ENCODE data around the gene MTMR12. TPM values are rescaled to one million over a fixed set of nuclear protein-coding genes. Genes with fewer than 3 reads are reported as not detected.

MTMR12 gene
- total RNA-seq, 2 experiments from 2014 or later, result 30.6 to 32.2 TPM

GRCh38 chr5:32273821-32274220 lies 38.9 kb downstream of the MTMR12 start:
- DNase-seq (no peak), ATAC-seq (ENCODE audit: low read depth) (no peak)
- Mint-ChIP-seq H3K4me1 (peaks cover 17% of the 10 kb centered on the region), H3K4me3 (no peak overlapping the region), H3K9me3 (no peaks in the 10 kb centered on the region), H3K27ac (no peak overlapping the region), H3K36me3 (peaks cover 33% of the 10 kb centered on the region), H3K27me3 (no peaks in the 10 kb centered on the region)
- POLR2A ChIA-PET, result interaction anchor here (0.7 kb wide), 1 partner anchor 10 kb away, joined by 3 read pairs; no protein-coding TSS in a partner anchor

- H3K9me3 Mint-ChIP-seq, result no peaks in the 10 kb centered on the region
- H3K27me3 Mint-ChIP-seq, result no peaks in the 10 kb centered on the region
- H3K36me3 Mint-ChIP-seq, result peaks cover 36% of the 10 kb centered on the region
- no peak for DNase-seq
- POLR2A ChIA-PET, result interaction anchor here (0.6 kb wide), 1 partner anchor 69 kb away, joined by 4 read pairs; no protein-coding TSS in a partner anchor
- H3K27ac Mint-ChIP-seq, result no peak overlapping the region
- no peak for ATAC-seq (ENCODE audit: low read depth)
- H3K4me1 Mint-ChIP-seq, result peaks cover 11% of the 10 kb centered on the region
- no peak overlapping the region for H3K4me3 Mint-ChIP-seq
These were observed 40.0 kb downstream of the MTMR12 start for GRCh38 chr5:32272746-32273145.

- H3K9me3 Mint-ChIP-seq, result no peaks in the 10 kb centered on the region
- POLR2A ChIA-PET, result no interaction called here
- no peak overlapping the region for H3K27ac Mint-ChIP-seq
- ATAC-seq (ENCODE audit: low read depth), result no peak
- H3K4me3 Mint-ChIP-seq, result no peak overlapping the region
- H3K4me1 Mint-ChIP-seq, result peaks cover 3% of the 10 kb centered on the region
- H3K36me3 Mint-ChIP-seq, result peaks cover 41% of the 10 kb centered on the region
- H3K27me3 Mint-ChIP-seq, result no peaks in the 10 kb centered on the region
- DNase-seq, result no peak
These were observed 41.8 kb downstream of the MTMR12 start for GRCh38 chr5:32270946-32271345.

- H3K27me3 Mint-ChIP-seq, result no peaks in the 10 kb centered on the region
- H3K4me3 Mint-ChIP-seq, result no peak overlapping the region
- peaks cover 3% of the 10 kb centered on the region for H3K4me1 Mint-ChIP-seq
- no peak for DNase-seq
- POLR2A ChIA-PET, result no interaction called here
- ATAC-seq (ENCODE audit: low read depth), result no peak
- no peak overlapping the region for H3K27ac Mint-ChIP-seq
- peaks cover 40% of the 10 kb centered on the region for H3K36me3 Mint-ChIP-seq
- no peaks in the 10 kb centered on the region for H3K9me3 Mint-ChIP-seq
These were observed 42.6 kb downstream of the MTMR12 start for GRCh38 chr5:32270178-32270577.

GRCh38 chr5:32265902-32266301 lies 46.8 kb downstream of the MTMR12 start:
- POLR2A ChIA-PET, result no interaction called here
- Mint-ChIP-seq H3K36me3 (peaks cover 50% of the 10 kb centered on the region), H3K4me3 (no peak overlapping the region), H3K9me3 (no peaks in the 10 kb centered on the region), H3K4me1 (peaks cover 6% of the 10 kb centered on the region), H3K27ac (no peak overlapping the region), H3K27me3 (no peaks in the 10 kb centered on the region)
- DNase-seq (no peak), ATAC-seq (ENCODE audit: low read depth) (no peak)

GRCh38 chr5:32264957-32265572 lies 47.7 kb downstream of the MTMR12 start:
- Mint-ChIP-seq H3K36me3 (peaks cover 46% of the 10 kb centered on the region), H3K4me1 (peaks cover 6% of the 10 kb centered on the region), H3K27ac (no peak overlapping the region), H3K9me3 (no peaks in the 10 kb centered on the region), H3K27me3 (no peaks in the 10 kb centered on the region), H3K4me3 (no peak overlapping the region)
- POLR2A ChIA-PET, result no interaction called here
- DNase-seq, result no peak
- ATAC-seq (ENCODE audit: low read depth), result no peak

GRCh38 chr5:32263684-32264083 lies 49.1 kb downstream of the MTMR12 start:
- POLR2A ChIA-PET, result no interaction called here
- DNase-seq (no peak), ATAC-seq (ENCODE audit: low read depth) (no peak)
- no peak overlapping the region for H3K27ac Mint-ChIP-seq
- H3K9me3 Mint-ChIP-seq, result no peaks in the 10 kb centered on the region
- no peaks in the 10 kb centered on the region for H3K27me3 Mint-ChIP-seq
- peaks cover 53% of the 10 kb centered on the region for H3K36me3 Mint-ChIP-seq
- peaks cover 6% of the 10 kb centered on the region for H3K4me1 Mint-ChIP-seq
- no peak overlapping the region for H3K4me3 Mint-ChIP-seq

GRCh38 chr5:32261198-32261597 lies 51.5 kb downstream of the MTMR12 start:
- peak overlapping the region; percentile 79 for H3K27ac Mint-ChIP-seq
- ATAC-seq (ENCODE audit: low read depth) (peak; percentile 65), DNase-seq (no peak)
- H3K9me3 Mint-ChIP-seq, result no peaks in the 10 kb centered on the region
- peaks cover 51% of the 10 kb centered on the region for H3K36me3 Mint-ChIP-seq
- no peak overlapping the region for H3K4me3 Mint-ChIP-seq
- peaks cover 6% of the 10 kb centered on the region for H3K4me1 Mint-ChIP-seq
- POLR2A ChIA-PET, result no interaction called here
- no peaks in the 10 kb centered on the region for H3K27me3 Mint-ChIP-seq

GRCh38 chr5:32259033-32259432 lies 53.7 kb downstream of the MTMR12 start:
- H3K27ac Mint-ChIP-seq, result no peak overlapping the region

GRCh38 chr5:32258424-32258823 lies 54.3 kb downstream of the MTMR12 start:
- POLR2A ChIA-PET, result no interaction called here
- peaks cover 47% of the 10 kb centered on the region for H3K36me3 Mint-ChIP-seq
- no peak overlapping the region for H3K27ac Mint-ChIP-seq
- peaks cover 6% of the 10 kb centered on the region for H3K4me1 Mint-ChIP-seq
- no peak overlapping the region for H3K4me3 Mint-ChIP-seq
- H3K9me3 Mint-ChIP-seq, result no peaks in the 10 kb centered on the region
- H3K27me3 Mint-ChIP-seq, result no peaks in the 10 kb centered on the region
- ATAC-seq (ENCODE audit: low read depth), result no peak
- DNase-seq, result no peak

More at GRCh38 chr5:32259033-32259432, 53.7 kb downstream of the MTMR12 start:
- DNase-seq (no peak), ATAC-seq (ENCODE audit: low read depth) (no peak)
- no peaks in the 10 kb centered on the region for H3K9me3 Mint-ChIP-seq
- H3K4me1 Mint-ChIP-seq, result peaks cover 6% of the 10 kb centered on the region
- POLR2A ChIA-PET, result no interaction called here
- peaks cover 49% of the 10 kb centered on the region for H3K36me3 Mint-ChIP-seq
- no peak overlapping the region for H3K4me3 Mint-ChIP-seq
- no peaks in the 10 kb centered on the region for H3K27me3 Mint-ChIP-seq

- ATAC-seq (ENCODE audit: low read depth), result no peak
- Mint-ChIP-seq H3K27ac (no peak overlapping the region), H3K4me3 (no peak overlapping the region), H3K36me3 (peaks cover 25% of the 10 kb centered on the region), H3K4me1 (no peaks in the 10 kb centered on the region), H3K27me3 (no peaks in the 10 kb centered on the region), H3K9me3 (no peaks in the 10 kb centered on the region)
- POLR2A ChIA-PET, result no interaction called here
- no peak for DNase-seq
These were observed 57.2 kb downstream of the MTMR12 start for GRCh38 chr5:32255540-32255900.

GRCh38 chr5:32254881-32255539 lies 57.7 kb downstream of the MTMR12 start:
- POLR2A ChIA-PET, result no interaction called here
- no peak for DNase-seq
- Mint-ChIP-seq H3K4me3 (no peak overlapping the region), H3K27ac (no peak overlapping the region), H3K9me3 (no peaks in the 10 kb centered on the region), H3K4me1 (no peaks in the 10 kb centered on the region), H3K27me3 (no peaks in the 10 kb centered on the region), H3K36me3 (peaks cover 23% of the 10 kb centered on the region)
- no peak for ATAC-seq (ENCODE audit: low read depth)

GRCh38 chr5:32251871-32252458 lies 60.8 kb downstream of the MTMR12 start:
- Mint-ChIP-seq H3K4me3 (no peak overlapping the region), H3K36me3 (peaks cover 28% of the 10 kb centered on the region), H3K9me3 (no peaks in the 10 kb centered on the region), H3K27ac (no peak overlapping the region), H3K4me1 (no peaks in the 10 kb centered on the region), H3K27me3 (no peaks in the 10 kb centered on the region)
- POLR2A ChIA-PET, result no interaction called here
- no peak for DNase-seq
- ATAC-seq (ENCODE audit: low read depth), result no peak

GRCh38 chr5:32249668-32250067 lies 63.1 kb downstream of the MTMR12 start:
- H3K36me3 Mint-ChIP-seq, result peaks cover 28% of the 10 kb centered on the region
- POLR2A ChIA-PET, result no interaction called here

More at GRCh38 chr5:32249668-32250067, 63.1 kb downstream of the MTMR12 start:
- no peak overlapping the region for H3K4me3 Mint-ChIP-seq
- H3K27me3 Mint-ChIP-seq, result no peaks in the 10 kb centered on the region
- ATAC-seq (ENCODE audit: low read depth) (no peak), DNase-seq (no peak)
- H3K9me3 Mint-ChIP-seq, result no peaks in the 10 kb centered on the region
- H3K27ac Mint-ChIP-seq, result no peak overlapping the region
- no peaks in the 10 kb centered on the region for H3K4me1 Mint-ChIP-seq
